Thyroid gland (tissue), 4 donors: Measurements from ENCODE around the gene SERPINI2.

Source experiments
- POLR2A ChIP-seq, 2 donors: fragments of 450-650 bp; IDR thresholded peaks; one replicate each; pipeline ENCODE4 v1.6.1; 2017; ENCODE audit warnings: antibody characterized with exemption in 2 of 2, mild to moderate bottlenecking in 2 of 2, moderate library complexity in 1 of 2
- TF ChIP-seq, protein P1 (sequence below), 6 experiments: fragments of 200-600 bp in 3 of 6; fragments of 450-650 bp in 3 of 6; sonication (generic) in 3 of 6; IDR thresholded peaks; one replicate each; pipeline ENCODE4 v1.5.1; 2016 to 2019; ENCODE audit warnings: antibody characterized with exemption in 6 of 6, mild to moderate bottlenecking in 2 of 6, inconsistent platforms in 1 of 6, moderate library complexity in 1 of 6

DNA sequence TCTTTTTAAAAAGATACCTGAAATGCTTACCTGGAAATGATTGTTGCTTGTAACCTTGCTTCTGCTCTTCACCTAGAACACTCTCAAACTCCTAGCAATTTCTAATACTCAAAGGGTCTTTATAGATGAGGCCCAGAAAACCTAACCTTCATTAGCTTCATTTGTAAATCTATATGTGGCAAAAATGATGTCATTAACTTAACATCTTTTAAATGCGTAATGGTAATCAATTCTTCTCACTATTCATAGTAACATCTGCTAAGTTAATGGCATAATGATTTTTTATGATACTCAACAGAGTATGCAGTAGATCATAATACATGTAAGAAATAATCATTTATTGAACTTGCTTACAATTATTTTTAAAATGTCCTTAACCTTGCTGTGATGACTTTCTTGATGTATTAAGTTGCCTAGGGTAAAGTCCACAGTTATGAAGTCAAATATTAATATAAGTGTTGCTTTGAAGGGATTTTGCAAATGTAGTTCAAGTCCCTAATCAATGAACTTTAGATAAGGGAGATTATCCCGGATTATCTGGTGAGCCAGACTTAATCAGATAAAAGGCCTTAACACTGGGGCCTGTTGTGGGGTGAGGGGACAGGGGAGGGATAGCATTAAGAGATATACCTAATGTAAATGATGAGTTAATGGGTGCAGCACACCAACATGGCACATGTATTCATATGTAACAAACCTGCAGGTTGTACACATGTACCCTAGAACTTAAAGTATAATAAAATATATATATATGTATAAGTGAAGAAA, 10.1 kb upstream of the SERPINI2 start:
- TF ChIP-seq, protein P1, sequence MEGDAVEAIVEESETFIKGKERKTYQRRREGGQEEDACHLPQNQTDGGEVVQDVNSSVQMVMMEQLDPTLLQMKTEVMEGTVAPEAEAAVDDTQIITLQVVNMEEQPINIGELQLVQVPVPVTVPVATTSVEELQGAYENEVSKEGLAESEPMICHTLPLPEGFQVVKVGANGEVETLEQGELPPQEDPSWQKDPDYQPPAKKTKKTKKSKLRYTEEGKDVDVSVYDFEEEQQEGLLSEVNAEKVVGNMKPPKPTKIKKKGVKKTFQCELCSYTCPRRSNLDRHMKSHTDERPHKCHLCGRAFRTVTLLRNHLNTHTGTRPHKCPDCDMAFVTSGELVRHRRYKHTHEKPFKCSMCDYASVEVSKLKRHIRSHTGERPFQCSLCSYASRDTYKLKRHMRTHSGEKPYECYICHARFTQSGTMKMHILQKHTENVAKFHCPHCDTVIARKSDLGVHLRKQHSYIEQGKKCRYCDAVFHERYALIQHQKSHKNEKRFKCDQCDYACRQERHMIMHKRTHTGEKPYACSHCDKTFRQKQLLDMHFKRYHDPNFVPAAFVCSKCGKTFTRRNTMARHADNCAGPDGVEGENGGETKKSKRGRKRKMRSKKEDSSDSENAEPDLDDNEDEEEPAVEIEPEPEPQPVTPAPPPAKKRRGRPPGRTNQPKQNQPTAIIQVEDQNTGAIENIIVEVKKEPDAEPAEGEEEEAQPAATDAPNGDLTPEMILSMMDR (IDR thresholded peaks at IDR 0.05), result no peak
- TF ChIP-seq POLR2A (IDR thresholded peaks at IDR 0.05), result no peak
